Measurements from ENCODE around the gene DHX30.

DNA sequence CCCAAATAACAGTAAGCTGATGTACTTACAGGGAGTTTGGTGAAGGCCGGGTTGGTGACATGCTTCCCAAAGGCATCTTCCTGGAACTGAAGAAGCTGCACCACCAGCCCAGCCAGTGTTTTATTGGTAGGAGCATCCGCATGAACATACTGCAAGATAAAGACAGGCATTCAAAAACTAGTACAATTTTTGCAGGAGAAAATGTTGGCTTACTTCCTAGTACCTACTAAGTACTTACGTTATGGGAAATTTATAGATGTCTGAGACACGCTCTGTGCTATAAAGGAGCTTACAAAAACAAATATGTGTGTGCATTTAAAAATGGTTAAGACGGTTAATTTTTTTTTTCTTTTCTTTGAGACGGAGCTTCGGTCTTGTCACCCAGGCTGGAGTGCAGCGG lies 30.1 kb upstream of the DHX30 start:
- TF ChIP-seq, protein P1, sequence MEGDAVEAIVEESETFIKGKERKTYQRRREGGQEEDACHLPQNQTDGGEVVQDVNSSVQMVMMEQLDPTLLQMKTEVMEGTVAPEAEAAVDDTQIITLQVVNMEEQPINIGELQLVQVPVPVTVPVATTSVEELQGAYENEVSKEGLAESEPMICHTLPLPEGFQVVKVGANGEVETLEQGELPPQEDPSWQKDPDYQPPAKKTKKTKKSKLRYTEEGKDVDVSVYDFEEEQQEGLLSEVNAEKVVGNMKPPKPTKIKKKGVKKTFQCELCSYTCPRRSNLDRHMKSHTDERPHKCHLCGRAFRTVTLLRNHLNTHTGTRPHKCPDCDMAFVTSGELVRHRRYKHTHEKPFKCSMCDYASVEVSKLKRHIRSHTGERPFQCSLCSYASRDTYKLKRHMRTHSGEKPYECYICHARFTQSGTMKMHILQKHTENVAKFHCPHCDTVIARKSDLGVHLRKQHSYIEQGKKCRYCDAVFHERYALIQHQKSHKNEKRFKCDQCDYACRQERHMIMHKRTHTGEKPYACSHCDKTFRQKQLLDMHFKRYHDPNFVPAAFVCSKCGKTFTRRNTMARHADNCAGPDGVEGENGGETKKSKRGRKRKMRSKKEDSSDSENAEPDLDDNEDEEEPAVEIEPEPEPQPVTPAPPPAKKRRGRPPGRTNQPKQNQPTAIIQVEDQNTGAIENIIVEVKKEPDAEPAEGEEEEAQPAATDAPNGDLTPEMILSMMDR (conservative IDR thresholded peaks at IDR 0.05; ENCODE audit: low read depth, low read length): no peak
- TF ChIP-seq EZH2 (IDR thresholded peaks at IDR 0.05; ENCODE audit: borderline replicate concordance, low read depth, low read length, poor library complexity, severe bottlenecking): no peak
